Cardiac fibroblast (primary cell): ENCODE results near the gene RBP5.
"Not testable (repeated sequence)": the region's sequence is repeated elsewhere in the genome, so short reads cannot be mapped to it uniquely, and the experiment has no call there.

Source experiments
- DNase-seq, 2 donors: peaks; one replicate each; pipeline versions ENCODE4 v3.0.0 to v3.0.0-alpha.2; 2010; ENCODE audit warnings: low read depth in 2 of 2
- H3K4me3 ChIP-seq, 2 donors: replicated peaks in 1 of 2; 1 replicate in 1 of 2; 2 replicates in 1 of 2; pipeline ENCODE4 v1.5.1; 2011; ENCODE audit warnings: low read depth in 2 of 2, low read length in 2 of 2, mild to moderate bottlenecking in 2 of 2, moderate library complexity in 1 of 2
- TF ChIP-seq, protein P1 (sequence below): IDR thresholded peaks from one replicate; pipeline ENCODE4 v1.5.1; 2011; ENCODE audit warnings: low read depth, mild to moderate bottlenecking, low read length, inconsistent platforms

Gene RBP5

DNA sequence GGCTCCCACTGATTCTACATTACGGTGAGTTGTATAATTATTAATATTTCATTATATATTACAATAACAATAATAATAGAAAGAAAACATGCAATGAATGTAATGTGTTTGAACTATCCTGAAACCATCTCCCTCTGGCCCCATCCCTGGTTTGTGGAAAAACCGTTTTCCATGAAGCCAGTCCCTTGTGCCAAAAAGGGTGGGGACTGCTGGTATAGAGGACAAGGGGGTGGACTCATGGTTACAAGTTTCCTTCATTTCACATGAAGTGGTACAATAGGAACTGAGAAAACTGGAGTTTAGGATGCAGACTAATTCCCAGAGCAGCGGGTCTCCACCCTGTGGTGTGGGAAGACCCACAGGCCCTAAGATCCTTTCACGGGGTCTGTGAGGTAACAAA lies 16.6 kb downstream of the RBP5 start:
- peak in 1 of 2 donors; percentile 62 for DNase-seq
- no peak overlapping the region for H3K4me3 ChIP-seq
- TF ChIP-seq, protein P1, sequence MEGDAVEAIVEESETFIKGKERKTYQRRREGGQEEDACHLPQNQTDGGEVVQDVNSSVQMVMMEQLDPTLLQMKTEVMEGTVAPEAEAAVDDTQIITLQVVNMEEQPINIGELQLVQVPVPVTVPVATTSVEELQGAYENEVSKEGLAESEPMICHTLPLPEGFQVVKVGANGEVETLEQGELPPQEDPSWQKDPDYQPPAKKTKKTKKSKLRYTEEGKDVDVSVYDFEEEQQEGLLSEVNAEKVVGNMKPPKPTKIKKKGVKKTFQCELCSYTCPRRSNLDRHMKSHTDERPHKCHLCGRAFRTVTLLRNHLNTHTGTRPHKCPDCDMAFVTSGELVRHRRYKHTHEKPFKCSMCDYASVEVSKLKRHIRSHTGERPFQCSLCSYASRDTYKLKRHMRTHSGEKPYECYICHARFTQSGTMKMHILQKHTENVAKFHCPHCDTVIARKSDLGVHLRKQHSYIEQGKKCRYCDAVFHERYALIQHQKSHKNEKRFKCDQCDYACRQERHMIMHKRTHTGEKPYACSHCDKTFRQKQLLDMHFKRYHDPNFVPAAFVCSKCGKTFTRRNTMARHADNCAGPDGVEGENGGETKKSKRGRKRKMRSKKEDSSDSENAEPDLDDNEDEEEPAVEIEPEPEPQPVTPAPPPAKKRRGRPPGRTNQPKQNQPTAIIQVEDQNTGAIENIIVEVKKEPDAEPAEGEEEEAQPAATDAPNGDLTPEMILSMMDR, result no peak

DNA sequence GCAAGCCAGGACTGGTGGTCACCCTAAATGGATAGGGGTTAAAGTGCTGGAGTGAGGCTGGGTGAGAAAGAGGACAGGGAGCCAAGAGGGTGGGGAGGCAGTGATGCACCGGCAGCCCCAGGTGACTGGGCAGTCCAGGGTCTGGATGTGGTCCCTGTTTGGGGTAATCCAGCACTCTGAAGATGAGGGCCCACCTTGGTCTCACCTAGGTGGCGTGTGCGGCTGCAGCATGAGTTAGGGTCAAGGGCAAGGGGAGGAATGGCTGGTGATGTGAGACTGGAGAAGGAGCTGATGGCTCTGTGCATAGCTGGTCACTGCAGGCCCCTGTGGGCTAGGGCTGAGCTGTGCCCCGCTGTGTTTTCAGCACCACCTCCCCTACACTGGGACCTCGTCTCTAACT lies 18.0 kb downstream of the RBP5 start:
- H3K4me3 ChIP-seq, result no peak overlapping the region
- DNase-seq, result no peak
- TF ChIP-seq, protein P1, result no peak

DNA sequence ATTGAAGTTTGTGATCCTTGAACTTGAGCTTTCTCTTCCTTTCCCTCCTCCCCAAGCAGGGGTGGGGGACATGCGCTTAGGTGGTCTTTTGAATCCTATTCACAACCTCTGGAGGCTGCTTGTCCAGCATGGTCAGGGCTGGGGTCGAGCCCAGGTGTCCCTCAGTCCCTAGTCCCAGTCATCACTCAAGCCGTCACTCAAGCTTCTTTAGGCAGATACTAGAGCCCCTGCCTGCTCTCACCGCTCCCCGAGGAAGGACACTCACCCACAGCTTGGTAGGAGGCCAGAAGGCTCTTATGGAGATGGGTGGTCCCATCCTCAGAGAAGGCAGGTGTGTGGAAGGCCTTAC lies 19.1 kb downstream of the RBP5 start:
- no peak for DNase-seq
- TF ChIP-seq, protein P1, result no peak
- H3K4me3 ChIP-seq, result peak overlapping the region; percentile 66 to 78

DNA sequence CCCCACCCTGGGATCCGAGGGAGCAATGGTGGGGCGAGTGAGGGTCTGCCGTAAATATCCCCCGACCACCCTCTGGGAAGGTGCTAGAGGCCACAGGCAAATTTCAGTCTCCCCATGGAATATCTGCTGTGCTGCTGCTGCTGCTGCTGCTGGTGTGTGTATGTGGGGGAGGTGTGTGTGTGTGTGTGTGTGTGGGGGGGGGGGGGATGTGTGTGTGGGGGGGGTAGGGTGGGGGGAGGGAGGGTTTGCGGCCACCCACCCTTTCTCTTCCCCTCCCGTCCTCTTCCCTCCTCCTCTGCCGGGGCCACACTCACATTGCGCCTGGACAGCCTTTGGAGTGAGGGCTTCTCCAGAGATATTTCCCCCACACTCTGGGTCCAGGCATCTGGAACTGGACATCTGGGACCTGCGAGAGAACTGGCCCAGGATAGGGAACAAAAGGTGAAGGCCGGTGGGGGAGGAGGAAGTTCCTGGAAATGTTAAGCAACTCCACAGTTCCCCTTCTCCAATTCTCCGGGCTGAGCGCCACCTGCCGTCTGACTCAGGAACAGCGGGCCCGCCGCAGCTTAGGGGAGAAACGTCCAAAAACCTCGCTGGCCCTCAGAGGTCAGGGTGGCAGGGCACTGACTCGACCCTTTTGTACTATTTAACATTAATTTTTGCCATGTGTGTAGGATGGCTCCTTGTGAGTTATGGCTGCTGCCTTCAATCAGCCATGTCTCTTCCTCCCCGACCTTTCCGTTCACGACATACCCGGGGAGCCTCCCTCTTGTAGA lies 19.7 kb downstream of the RBP5 start, which contains the start of gene C1RL:
Gene C1RL (minus strand): TSS at position 419 of the 776 bp plus-strand sequence. CDS start 34 bp downstream, at position 385.
- peak; percentile 92 to 96 for DNase-seq
- peak within 1 kb of the TSS; percentile 66 to 78 for H3K4me3 ChIP-seq
- TF ChIP-seq, protein P1, result peak; percentile 100

DNA sequence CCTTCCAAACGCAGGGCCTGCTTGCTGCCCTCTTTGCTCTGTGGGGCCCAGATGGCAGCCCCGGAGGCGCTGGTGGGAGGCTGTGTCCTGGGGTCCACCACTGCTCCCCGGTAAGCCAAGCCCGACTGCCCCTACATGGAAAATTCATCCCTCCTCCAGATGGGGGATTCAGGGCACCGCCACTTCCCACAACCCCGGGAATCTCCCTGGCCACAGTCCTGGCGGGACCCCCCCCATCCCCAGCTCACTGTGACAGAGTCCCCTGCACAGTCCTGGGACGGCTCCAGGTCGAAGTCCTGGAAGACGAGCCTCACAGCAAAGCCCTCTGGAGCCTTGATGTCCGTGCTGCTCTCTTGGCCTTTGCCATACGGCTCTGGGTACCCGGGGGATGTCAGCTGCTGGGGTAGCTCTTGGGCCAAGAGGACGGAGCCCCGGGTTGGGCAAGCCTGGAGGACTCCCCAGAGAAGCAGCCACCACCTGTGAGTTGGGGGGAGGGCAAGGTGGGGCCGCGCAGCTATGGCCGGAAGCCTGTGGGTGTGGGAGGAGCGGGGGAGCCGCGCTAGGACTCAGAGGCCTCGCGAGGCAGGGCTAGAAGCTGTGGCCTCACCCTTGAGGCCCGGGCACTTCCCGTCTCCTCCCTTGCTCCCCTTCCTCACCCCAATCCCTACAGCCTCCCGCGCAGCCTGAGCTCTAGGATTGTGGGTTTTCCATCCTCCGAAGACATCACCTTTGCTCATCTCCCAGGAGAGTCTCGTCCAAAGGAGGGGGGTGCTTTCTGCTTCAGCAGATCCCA lies 20.5 kb downstream of the RBP5 start:
- TF ChIP-seq, protein P1, result no peak
- DNase-seq, result peak; percentile 82 to 83
- H3K4me3 ChIP-seq, result peak overlapping the region; percentile 66 to 78

DNA sequence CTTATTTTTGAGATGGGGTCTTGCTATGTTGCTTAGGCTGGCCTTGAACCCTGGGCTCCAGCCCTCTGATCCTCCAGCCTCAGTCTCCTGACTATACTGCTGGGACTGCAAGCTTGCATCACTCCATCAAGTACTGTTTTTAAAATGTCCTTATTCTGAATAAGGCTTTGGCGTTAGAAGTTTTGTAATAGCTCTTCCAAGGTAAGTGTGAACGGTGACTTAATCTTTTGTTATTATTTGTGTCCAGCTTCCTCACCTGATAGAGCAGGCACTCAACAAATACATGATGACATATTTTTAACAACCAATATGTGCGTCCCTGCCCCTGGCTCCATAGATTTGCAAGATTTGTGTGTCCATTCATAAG lies 21.1 kb downstream of the RBP5 start:
- H3K4me3 ChIP-seq, result peak overlapping the region; percentile 66 to 78
- DNase-seq, result peak in 1 of 2 donors; percentile 31
- TF ChIP-seq, protein P1, result no peak

DNA sequence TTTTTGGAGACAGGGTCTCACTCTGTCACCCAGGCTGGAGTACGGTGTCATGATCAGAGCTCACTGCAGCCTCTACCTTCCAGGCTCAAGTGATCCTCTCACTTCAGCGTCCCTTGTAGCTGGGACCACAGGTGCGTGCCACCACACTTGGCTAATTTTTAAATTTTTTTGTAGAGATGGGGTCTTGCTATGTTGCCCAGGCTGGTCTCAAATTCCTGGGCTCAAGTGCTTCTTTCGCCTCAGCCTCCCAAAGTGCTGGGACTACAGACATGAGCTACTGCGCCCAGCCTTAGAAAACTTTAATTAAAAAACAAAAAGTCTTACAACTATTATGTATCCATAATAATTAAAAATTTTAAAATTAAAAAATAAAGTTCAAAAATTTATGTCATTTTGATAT lies 21.5 kb downstream of the RBP5 start:
- DNase-seq, result not testable (repeated sequence)
- H3K4me3 ChIP-seq, result peak overlapping the region in 1 of 2 donors; percentile 10
